Limb (tissue), 2 donors: ENCODE results near the gene NINL.

Experiments
- DNase-seq, 2 donors: peaks; one replicate each; pipeline ENCODE4 v3.0.0-alpha.2; 2016; ENCODE audit errors: extremely low spot score in 2 of 2

Gene NINL

DNA sequence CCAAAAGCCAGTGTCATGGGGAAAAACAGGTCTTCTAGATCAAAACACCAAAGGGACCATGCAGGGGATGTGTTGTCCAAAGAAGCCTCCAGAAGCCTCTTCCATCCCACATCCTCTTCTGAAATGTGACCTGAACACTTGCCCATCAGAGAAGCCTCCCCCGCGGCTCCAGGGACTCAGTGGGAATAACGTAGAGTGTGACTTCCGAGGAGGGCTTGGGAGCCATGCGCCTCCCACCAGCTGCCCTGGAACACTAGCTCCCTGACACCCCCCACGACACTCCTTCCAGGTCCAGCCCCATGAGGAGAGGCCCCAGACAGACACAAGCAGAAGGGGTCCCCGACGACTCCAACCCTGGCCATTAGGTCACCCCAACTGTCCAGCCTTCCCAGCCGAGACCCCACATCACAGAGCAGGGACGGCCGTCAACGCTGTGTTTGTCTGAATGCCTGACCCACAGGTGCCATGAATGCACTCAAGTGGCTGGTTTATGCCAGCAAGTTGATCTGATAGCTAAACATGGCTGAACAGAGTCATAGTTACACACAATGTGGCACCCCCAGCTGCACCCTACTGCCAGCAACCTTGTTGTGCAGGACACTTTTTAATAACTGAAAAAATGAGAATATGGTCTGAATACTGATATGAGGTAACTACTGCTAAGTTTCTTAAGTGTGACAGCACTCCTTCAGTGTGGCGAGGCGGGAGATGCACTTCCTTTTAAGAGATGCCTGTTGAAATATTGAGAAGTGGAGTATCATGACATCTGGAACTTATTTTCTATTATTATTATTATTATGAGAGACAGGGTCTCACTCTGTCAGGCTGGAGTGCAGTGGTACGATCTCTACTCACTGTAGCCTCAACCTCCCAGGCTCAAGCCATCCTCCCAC is 119.8 kb downstream of the NINL start:
- DNase-seq: no peak

DNA sequence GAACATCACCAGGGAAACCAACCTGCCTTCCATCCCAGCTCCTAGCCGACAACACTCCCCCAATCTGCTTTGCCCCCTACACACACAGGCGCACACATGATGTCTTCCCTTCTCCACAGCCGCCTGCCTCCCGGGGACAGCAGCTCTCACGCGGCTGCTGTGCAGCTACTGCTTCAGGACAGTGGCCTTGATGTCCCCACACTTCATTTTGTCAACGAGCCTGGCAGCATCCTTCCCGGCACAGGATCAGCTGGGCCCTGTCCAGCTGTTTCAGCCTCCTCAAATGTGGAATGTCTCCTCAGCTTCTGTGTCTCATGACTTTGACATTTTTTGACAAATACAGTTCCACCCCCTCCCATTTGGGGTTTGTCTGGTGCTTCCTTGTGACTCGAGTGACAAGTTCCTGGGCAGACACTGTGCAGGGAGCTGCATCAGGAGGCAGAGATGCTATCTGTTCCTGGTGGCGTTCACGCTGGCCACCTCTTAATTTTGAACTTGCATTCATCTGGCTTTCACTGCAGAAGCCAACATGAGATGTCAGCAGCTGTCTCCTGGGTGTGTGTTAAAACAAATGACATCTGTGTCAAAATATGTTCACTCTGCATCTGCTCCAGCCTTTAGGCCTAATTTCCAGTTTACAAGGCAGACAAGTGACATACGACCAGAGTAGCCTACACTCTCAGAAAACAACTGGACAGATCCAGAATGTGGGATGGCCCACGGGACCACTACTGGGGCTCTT is 120.7 kb downstream of the NINL start:
- DNase-seq: no peak

DNA sequence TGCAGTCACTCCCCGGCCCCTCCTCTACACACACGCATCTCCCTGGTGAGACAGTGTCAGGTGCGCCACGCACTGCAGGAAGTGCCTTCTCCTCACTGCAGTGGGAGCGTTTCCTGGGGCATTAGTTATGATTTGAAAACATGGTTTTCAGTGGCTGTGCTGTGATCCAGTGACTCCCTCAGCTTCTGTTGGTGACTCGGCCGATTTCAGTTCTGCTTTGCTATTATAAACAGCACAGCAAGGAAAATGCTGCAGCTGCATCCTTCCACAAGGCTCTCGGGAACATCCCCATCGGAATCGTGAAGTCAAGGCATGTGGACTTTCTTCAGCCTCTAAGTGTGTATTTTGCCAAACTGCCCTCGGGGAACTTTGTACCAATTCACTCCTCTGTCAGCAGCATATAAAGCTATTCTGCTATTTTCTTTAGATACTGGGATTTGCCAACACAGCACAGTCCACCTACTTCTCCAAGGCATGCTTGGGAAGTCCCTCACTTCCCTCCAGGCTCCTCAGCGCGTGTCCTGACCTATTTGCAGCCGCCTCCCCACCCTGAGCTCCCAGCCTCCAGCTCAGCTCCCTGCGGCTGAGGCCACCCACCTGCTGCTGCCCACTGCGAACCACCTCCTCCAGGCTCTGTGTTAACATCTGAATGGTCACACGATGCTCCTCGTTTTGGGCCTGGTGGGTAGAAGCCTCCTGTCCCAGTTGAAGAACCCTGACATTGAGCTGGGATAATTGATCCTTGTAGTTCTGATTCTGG is 123.4 kb downstream of the NINL start:
- DNase-seq: no peak

DNA sequence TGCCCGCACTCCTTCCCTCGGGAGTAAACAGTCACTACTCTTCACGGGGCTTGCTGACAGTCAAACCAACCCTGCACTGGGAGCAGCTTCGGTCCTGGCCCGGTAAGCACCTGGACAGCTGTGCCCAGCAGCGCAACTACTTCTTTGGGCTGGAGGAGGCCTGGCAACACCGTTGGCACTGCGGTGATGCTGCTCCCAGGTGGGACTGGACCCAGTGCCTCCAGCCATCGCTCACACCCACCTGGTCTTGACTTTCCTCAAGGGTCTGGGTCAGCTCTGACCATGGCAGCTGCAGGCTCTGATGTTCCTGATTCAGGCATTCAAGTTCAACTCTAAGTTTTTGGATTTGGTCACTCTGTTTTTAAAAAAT is 124.1 kb downstream of the NINL start:
- no peak for DNase-seq

DNA sequence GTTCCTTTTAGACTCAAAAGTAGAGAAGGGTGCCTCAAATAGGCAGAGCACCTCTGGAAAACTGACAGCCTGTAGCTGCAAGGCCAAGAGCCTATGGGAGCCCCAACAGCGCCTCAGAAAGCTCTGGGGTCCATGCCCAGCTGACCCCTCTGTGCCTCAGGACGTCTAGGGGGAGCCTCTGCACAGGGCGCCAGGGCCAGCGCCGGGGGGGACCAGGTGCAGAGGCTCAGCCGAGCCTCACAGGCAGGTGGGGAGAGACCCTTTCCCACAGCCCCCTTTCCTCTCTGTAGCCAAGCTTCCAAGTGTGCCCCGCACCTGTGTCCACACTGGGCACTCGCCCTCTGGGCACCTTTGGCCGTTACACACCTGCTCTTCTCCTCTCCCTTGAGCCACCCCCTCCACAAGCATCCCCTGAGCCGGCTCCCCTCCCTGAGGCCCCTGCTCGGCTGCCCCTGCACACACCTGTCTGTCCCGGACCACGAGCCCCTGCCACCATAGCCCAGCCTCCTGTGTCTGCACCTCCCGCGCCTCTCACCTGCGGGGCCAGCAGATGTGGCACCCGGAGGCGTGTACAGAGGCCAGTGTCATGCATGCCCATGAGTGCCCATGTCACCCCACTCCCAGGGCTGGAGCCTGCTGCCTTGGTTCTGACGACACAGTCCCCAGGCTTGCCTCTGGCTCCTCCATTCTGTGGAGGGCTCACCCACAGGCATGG is 124.6 kb downstream of the NINL start:
- DNase-seq: no peak

DNA sequence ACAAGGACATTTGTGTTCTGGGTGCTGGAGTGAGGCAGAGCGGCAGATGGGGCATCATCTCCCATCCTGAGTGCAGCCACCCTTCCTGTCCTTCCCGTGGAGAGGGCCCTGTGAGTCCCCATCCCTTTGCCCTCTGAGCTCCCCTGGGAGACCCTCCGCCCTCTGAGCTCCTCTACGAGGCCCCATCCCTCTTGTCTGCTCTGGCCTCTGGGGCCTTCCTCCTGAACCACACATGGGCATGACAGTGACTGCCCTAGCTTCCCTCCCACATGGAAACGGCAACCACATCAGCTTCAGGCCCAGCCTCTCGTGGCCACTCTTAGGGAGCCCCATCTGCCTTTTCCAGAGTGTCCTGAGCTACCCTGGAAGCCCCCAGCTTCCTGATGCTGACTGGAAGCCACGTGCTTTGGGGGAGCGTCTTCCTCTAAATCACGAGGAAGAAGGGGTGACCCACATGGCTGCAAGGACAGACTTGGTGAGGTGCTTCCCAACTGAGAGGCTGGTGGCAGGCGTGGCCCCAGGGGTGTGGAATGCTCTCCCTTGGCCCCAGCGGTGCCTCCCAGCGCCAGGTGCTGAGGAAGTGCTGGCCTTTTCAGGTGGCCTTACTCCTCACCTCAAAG is 125.3 kb downstream of the NINL start:
- no peak for DNase-seq

DNA sequence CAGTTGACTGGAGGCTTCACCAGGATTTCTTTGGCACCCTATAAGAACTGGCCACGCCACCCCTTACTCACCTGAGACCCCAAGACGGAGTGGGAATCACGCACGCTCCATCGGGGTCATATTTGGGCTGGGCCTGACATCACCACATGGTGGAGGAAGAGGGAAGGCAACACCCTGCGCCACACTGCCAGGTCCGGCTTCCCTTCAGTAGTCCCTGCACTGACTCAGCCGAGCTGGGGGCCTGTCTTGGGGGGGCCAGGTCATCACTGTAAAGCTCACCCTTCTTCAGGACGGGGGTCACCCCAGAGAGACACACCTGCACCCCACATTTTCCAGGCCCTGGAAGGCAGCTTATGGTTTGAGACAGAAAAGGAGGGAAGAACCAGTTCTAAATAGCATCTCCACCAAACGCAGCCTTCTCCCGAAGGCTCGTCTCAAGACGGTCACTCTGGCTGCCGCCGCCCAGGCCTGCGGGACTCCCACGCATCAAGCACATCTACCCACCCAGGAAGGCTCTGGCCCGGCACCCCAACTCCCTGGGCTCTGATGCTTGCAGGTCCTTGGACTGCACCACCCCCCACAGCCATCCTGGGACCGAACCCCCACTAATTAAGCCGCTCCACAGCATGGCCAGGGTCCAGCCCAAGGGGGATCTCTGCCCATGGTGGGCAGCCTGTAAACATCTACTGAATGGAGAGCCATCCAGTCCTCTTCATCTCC is 126.1 kb downstream of the NINL start:
- DNase-seq: no peak

DNA sequence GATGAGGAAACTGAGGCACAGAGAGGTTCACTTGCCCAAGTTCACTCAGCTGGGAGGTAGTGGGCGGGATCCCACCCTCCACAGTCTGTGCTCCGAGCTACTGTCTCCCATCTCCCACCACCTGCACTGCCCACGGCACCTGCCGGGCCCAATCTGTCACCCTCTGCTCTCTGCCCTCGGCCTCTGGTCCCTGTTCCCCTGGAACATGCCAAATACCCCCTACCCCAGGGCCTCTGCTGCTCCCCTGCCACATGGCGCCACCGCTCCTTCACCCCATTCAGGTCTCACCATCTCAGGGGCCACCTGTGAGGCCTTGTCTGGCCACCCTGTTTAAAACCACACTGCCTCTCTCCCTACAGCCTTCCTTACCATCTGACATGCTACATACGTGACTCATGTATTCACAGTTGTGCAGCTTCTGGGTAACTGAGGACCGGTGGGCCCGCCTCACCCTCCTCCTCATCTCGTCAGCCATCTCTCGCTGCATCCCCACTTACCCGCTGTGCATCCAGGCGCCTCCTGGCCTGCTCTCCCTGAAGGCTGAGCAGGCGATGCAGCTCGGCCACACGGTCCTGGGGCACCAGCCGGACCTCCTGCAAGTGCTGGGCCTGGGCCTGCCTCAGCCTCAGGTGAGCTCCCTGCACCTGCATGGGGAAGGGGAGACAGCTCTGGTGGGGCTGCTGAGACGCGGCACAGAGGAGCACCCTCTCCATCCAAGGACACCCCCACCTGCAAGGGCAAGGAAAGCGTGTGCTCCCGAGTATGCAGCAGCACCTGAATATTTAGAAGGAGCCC is 127.2 kb downstream of the NINL start:
- no peak for DNase-seq

DNA sequence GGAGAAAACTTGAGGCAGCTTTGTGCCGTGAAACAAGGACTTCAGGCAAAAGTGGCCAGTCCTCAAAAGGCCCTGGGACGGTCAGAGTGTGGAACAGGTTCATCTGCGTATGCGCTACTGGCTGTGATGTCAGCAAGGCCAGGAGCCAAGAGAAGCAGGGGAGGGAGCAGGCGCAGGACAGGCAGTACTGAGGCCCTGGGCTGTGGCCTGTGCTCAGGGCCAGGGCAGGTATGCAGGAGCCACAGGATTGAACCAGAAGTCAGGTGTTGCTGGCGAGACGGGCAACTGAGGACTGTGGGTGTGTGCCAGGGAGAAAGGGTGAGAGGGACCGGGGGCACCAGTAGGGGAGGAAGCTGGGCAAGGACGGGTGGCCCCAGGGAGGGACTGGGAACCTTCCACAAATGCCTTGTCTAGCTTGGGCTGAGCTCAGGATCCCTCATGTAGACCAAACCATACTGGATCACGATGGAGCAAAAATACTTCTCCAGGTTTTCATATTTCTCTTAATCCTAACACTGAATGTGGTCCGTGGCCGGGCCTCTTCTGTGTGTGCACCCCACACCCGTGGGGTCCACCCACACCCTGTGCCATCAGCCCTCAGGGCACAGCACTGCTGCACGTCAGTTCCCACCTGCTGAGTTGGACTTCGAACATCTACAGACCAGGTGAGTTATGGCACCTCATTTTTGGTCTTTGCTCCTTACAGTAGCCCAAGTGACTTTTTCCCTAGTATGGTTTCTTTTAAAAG is 131.0 kb downstream of the NINL start:
- no peak for DNase-seq

DNA sequence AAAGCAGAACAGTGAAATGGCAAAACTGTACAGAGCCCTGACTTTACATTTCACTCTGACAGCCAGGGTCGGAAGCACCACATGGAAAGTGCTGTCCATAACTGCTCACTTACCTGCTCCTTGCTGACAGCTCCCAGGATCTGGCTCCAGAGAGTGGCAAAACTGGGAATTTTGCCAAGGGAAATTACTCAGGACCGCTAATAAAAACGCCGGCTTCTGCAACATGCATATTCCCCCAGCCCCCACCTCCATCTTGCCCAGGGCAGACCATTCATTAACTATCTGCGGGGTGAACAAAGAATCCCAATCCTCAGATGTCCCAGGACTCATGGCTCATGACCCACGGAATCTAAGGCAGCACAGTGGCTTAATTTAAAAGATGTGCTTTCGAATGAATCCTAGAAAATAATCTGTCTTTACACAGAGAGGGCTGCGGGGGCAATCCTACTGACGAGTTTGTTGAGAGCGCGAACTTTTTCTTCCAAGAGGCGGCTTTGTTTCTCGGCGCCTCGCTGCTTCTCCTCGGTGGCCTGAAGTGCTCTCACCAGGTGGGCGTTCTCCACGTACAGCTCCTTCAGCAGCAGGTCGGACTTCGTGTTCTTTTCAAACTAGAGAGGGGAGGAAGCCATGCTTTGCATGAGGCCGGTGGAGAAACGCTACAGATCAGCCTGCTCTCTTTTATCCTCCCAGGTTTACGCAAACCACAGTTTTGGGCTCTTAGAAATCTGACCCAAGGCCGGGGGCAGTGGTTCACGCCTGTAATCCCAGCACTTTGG is 132.1 kb downstream of the NINL start:
- no peak for DNase-seq

DNA sequence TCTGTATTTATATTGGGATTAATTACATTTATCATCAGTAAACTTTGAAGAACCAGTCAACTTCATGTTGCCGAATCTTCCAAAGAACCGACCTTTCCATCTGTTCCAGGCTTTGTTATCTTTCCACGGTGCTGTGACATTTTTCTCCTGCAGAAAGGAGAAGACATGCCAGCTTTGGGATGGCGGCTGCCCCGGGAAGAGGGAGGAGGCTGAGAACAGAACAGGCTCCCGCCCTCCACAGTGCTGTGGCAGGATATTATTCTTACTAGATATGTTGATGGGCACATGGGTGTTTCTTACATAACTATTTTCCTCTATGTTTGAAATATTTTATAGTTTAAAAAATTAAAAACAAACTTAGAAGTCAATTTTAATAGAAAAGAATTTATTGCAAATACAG is 133.0 kb downstream of the NINL start:
- no peak for DNase-seq

DNA sequence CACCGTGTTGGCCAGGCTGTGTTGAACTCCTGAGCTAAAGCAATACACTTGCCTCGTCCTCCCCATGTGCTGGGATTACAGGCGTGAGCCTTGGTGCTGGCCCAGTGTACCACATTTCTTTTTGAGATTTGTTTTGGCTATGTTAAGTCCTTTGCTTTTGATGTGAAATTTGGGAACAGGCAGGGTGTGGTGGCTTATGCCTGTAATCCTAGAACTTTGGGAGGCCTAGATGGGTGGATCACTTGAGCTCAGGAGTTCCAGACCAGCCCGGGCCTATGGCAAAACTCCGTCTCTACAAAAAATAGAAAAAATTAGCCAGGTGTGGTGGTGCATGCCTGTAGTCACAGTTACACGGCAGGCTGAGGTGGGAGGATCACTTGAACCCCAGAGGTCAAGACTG is 137.7 kb downstream of the NINL start:
- DNase-seq: no peak

DNA sequence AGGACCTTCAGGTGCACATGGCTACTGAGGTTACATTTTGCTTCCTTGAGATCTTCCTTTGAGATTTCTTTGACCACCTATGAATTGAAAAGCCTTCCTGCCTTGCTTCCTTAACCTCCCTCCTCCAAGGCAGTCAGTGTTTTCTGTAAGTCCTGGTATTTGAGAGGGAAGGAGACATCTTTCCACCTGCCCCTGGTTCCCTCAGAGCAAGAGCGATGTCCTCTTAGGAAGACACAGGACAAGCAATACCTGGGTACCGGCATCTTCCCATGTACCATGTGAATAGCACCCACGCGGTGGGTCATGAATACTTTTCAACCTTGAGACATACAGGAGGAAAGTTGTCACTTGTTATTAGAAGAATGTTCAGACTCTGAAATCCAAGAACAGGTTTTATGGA is 140.8 kb downstream of the NINL start:
- no peak for DNase-seq

DNA sequence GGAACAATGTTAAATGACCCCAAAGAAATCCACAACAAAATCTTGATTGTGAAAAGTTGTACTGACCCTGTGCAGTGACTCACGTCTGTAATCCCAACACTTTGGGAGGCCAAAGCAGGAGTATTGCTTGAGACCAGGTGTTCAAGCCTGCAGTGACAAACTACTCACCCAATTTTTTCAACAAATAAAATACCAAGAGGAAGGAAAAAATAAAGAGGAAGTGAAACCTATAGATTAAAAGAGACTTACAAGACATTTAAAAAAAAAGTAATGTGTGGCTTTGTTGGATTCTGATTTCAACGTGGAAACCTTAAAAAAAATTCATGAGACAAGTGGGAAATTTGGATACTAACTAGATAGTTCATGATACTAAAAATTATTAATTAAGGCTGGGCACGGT is 146.0 kb downstream of the NINL start:
- no peak for DNase-seq

DNA sequence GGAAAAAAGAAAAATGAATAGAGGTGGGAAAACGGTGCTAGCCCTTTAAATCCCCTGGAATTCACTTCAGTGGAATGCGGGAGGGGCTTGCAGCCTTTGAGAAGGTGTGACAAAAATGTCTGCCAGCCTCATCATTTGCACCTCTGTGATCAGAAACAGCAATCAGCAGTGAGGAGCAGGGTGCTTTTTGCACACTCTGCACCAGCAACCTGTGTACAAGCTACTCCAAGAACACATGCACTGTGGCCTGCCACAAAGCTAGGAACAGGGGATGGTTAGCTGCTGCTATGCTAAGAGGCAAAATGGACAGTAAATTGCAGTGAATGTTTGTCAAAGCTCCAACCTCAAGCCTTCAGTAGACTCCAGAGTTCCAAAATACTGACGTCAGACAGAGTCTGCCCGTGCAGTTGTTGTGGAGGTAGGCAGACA is 148.2 kb downstream of the NINL start:
- DNase-seq: no peak

DNA sequence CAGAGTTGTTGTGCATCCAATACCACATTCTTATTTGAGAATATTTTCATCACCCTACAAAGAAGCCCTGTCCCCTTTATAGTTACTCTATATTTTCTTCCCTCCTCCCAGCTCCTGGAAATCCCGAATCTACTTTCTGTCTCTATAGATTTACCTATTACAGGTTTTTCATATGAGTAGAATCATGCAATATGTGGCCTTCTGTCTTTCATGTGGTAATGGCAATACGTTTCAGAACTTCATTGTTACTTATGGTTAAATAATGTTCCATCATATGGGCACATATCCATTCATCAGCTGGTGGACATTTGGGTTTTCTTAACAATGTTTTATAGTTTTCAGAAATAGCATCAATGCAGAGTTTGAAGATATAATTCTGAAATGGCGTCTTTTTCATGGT is 160.8 kb downstream of the NINL start:
- DNase-seq: no peak

DNA sequence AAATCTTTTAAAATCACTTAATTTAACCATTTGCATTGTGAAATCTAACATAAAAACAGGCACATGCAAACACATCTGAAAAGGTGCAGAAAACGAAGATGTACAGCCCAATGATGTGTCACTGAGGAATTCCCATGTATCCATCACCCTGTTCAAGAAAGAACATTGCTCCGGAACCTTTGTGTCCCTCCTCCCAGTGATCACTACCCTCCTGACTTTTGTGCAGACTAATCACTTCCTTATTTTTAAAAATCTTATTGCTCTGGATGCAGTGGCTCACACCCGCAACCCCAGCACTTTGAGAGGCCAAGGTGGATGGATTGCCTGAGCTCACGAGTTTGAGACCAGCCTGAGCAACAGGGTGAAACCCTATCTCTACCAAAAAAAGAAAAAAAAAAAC is 163.3 kb downstream of the NINL start:
- no peak for DNase-seq

DNA sequence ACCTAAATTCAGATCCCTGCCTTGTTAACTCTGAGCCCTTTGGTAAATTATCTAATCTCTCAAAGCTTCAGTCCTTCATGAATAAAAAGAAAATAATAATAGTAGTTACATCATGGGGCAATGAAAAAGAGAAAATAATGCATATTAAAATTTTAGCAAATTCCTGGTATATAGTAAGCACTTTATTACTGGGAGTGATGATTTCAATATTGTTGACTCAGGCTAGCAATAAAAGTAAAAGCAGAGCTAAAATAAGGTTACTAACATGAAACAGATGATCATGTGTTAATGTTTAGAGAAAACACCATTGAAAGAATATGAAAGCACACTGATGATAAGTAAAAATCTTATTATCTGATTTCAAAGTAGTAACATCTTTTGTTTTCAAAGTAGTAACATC is 164.2 kb downstream of the NINL start:
- no peak for DNase-seq
